GM19455 (cell line): Measurements from ENCODE around the gene PNRC2.
"Not testable (repeated sequence)": the region's sequence is repeated elsewhere in the genome, so short reads cannot be mapped to it uniquely, and the experiment has no call there.

Source experiments
- ATAC-seq: cut with Tn5 transposase; IDR thresholded peaks from one replicate; pipeline ENCODE4 v1.9.1; 2021; ENCODE audit not compliant: unreplicated experiment

PNRC2 gene

DNA sequence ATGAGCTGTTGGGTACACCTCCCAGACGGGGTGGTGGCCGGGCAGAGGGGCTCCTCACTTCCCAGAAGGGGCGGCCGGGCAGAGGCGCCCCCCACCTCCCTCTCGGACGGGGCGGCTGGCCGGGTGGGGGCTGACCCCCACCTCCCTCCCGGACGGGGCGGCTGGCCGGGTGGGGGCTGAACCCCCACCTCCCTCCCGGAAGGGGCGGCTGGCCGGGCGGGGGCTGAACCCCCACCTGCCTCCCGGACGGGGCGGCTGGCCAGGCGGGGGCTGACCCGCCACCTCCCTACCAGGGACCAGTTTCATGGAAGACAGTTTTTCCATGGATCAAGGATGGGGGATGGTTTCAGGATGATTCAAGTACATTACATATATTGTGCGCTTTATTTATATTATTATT is 27.4 kb downstream of the PNRC2 start:
- not testable (repeated sequence) for ATAC-seq

- no peak for ATAC-seq
Observed at GRCh38 chr1:23989263-23989662, 29.6 kb downstream of the PNRC2 start.

DNA sequence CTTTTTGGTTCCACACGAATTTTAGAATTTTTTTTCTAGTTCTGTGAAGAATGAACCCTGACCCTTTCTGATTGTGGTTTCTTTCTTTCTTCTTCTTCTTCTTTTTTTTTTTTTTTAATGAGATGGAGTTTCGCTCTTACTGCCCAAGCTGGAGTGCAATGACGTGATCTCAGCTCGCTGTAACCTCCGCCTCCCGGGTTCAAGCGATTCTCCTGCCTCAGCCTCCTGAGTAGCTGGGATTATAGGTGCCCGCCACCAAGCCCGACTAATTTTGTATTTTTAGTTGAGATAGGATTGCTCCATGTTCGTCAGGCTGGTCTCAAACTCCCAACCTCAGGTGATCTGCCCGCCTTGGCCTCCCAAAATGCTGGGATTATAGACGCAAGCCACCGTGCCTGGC is 32.4 kb downstream of the PNRC2 start:
- not testable (repeated sequence) for ATAC-seq

DNA sequence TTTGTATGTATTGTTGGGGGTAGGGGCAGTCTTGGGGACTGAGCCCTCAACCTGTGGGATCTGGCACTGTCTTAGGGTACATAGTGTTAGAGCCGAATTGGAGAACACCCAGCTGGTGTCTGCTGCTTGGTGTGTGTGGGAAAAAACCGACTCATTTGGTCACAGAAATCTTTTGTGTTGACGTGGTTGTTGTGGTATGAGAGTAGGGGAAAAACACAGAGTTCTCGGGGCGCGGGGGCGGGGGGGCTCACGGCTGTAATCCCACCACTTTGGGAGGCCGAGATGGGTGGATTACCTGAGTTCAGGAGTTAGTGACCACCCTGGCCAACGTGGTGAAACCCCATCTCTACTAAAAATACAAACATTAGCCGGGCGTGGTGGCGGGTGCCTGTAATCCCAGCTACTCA is 35.8 kb downstream of the PNRC2 start:
- ATAC-seq: no peak

GRCh38 chr1:23996700-23997229 is 37.1 kb downstream of the PNRC2 start:
- no peak for ATAC-seq

- ATAC-seq: no peak
Observed at GRCh38 chr1:23997812-23998211, 38.2 kb downstream of the PNRC2 start.

GRCh38 chr1:23999156-23999671 is 39.6 kb downstream of the PNRC2 start:
- ATAC-seq: no peak

- ATAC-seq: no peak
Observed at GRCh38 chr1:24002695-24003094, 43.1 kb downstream of the PNRC2 start.

GRCh38 chr1:24003331-24003972 is 43.8 kb downstream of the PNRC2 start:
- no peak for ATAC-seq

- no peak for ATAC-seq
Observed at GRCh38 chr1:24004132-24004531, 44.5 kb downstream of the PNRC2 start.

DNA sequence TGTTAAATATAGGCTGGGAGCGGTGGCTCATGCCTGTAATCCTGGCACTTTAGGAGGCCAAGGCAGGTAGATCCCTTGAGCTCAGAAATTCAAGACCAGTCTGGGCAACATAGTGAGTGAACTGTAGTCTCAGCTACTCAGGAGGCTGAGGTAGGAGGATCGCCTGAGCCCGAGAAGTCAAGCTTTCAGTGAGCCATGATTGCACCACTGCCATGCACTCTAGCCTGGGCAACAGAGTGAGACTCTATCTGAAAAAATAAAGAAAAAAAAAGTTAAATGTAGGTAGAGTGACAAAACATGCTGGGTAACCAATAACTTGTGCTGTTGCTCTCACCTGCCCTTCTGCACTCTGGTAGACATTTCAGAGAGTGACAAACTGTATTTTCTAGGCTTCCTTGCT is 45.5 kb downstream of the PNRC2 start:
- no peak for ATAC-seq

- no peak for ATAC-seq
Observed at GRCh38 chr1:24007079-24007478, 47.5 kb downstream of the PNRC2 start.

DNA sequence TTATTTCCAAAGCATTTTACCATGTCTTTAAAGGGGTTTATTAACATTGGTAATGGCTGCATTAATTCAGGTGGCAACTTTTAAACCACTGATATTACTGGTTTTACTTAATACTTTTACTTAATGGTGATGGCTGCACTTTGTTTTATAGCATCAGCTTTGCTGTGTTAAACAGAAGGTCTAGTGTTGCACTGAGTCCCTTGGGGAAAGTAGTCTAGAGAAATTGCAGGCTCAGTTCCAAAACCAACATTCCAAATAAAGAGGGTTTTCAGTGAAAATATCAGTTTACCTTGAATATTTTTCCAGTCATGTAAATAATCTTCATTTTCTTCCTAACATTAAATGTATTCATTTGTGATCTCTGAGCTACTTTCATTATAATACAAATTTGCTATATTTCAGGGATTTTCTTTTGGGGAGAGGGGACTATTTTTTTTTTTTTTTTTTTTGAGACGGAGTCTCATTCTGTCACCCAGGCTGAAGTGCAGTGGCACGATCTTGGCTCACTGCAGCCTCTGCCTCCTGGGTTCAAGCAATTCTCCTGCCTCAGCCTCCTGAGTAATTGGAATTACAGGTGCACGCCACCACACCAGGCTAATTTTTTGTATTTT is 49.1 kb downstream of the PNRC2 start:
- not testable (repeated sequence) for ATAC-seq

DNA sequence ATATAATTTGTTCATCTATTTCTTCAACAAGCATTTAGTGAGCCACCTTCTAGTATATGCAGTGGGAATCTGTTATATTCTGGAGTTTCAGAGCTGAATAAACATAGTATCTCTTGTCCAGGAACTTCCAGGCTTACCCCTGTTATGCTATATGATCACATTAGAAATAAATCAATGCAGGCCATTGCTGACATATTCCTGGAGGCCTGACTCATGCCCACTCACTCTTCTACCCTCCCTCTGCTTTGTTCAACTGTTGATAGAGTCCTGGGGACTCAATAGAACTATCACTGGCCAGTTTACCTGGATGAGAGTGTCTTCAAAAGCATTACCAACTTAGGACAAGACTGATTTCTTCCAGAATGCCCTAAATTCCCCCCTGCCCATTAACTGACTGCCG is 49.8 kb downstream of the PNRC2 start:
- ATAC-seq: no peak

GRCh38 chr1:24010650-24011049 is 51.0 kb downstream of the PNRC2 start:
- no peak for ATAC-seq

DNA sequence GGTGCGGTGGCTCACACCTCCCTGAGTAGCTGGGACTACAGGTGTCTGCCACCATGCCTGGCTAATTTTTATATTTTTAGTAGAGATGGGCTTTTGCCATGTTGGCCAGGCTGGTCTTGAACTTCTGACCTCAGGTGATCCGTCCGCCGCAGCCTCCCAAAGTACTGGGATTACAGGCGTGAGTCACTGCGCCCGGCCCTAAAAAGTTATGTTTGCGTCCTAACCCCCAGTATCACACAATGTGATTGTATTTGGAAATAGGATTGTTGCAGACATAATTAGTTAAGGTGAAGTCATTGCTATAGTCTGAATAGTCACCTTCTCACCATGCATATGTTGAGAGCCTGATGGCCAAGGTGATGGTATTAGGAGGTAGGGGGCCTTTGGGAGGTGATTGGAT is 53.2 kb downstream of the PNRC2 start:
- not testable (repeated sequence) for ATAC-seq
